GM19397 (cell line): ENCODE measurements around the gene NKX6-2.

ENCODE experiments used
- ATAC-seq: cut with Tn5 transposase; IDR thresholded peaks from one replicate; pipeline ENCODE4 v1.9.1; 2021; ENCODE audit warnings: mild to moderate bottlenecking, moderate library complexity; ENCODE audit not compliant: unreplicated experiment

Gene NKX6-2

DNA sequence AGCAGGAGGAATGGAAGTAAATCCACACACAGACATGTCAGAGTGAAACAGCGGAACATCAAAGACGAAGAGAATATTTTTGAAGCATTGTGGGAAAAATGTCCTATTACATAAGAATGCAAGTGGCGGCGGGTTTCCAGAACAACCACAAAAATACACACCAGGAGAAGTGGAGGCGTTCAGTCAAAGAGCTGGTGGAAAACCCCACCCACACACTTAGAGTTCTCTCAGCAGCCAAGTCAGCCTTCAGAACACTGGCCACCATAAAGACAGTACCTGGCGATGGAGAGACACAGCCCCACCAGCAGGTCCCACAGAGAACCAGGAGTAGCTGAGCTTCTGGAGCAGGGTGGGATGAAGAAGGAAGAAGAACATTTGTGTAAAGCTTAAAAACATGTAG, 23.7 kb downstream of the NKX6-2 start:
- no peak for ATAC-seq

GRCh38 chr10:132761395-132762060, 24.4 kb downstream of the NKX6-2 start:
- no peak for ATAC-seq

GRCh38 chr10:132758865-132759264, 27.1 kb downstream of the NKX6-2 start:
- no peak for ATAC-seq

- ATAC-seq: no peak
Observed at GRCh38 chr10:132757171-132757570, 28.8 kb downstream of the NKX6-2 start.

- no peak for ATAC-seq
Observed at GRCh38 chr10:132756591-132756990, 29.4 kb downstream of the NKX6-2 start.

DNA sequence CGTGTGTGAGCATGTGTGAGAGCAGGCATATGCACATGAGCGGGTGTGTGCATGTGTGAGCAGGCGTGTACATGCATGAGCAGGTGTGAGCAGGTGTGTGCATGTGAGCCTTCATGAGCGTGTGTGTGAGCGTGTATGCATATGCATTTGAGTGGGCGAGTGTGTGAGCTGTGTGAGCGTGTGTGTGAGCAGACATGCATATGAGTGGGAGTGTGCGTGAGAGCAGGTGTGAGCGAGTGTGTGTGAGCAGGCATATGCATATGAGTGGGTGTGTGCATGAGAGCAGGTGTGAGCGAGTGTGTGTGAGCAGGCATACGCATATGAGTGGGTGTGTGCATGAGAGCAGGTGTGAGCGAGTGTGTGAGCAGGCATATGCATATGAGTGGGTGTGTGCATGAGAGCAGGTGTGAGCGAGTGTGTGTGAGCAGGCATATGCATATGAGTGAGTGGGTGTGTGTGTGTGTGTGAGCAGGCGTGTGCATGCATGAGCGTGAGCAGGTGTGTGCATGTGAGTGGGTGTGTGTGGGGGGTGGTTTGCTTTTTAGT, 30.7 kb downstream of the NKX6-2 start:
- no peak for ATAC-seq

GRCh38 chr10:132754071-132754470, 31.9 kb downstream of the NKX6-2 start:
- no peak for ATAC-seq

DNA sequence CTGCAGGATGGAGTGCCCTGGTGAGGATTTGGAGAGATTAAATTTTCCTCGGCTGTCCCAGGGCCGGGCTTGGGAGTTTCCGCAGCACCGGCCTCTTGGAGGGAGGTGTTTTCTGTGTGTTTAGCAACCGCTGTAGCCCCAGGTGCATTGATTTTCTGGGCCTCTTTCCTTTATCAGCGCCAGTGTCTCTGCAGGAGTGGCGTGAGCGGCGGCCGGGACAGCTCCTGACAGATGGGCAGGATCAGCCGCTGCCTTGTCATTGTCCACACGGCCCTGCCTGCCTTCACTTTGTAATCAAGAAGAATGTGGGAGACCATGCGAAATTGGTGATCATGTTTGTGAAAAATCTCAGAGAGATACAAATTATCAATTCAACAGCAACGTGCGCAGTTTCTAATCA, 32.4 kb downstream of the NKX6-2 start:
- no peak for ATAC-seq

DNA sequence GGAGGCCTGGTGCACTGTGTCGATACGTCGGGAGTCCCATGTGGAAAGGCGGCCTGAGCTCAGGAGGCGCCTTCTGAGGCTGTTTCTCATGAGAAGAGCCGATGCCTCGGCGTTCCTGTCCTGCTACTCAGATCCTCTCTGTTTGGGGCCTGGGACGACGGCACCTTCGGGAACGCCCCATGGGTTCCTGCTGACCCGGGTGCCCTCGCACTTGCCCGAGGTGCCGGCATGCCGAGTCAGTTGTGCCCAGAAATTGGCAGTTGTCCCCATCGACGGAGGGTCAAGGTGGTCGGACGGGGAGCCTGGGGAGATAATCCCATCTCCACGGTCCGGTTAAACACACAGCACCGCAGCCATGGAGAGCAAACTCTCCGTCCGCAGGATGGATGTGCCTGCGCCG, 33.0 kb downstream of the NKX6-2 start:
- ATAC-seq: no peak

GRCh38 chr10:132752378-132752777, 33.6 kb downstream of the NKX6-2 start:
- ATAC-seq: no peak

- no peak for ATAC-seq
Observed at GRCh38 chr10:132750936-132751335, 35.0 kb downstream of the NKX6-2 start.

GRCh38 chr10:132749371-132749795, 36.6 kb downstream of the NKX6-2 start:
- ATAC-seq: no peak

- no peak for ATAC-seq
Observed at GRCh38 chr10:132748545-132749370, 37.2 kb downstream of the NKX6-2 start.

GRCh38 chr10:132748135-132748534, 37.8 kb downstream of the NKX6-2 start:
- ATAC-seq: no peak

DNA sequence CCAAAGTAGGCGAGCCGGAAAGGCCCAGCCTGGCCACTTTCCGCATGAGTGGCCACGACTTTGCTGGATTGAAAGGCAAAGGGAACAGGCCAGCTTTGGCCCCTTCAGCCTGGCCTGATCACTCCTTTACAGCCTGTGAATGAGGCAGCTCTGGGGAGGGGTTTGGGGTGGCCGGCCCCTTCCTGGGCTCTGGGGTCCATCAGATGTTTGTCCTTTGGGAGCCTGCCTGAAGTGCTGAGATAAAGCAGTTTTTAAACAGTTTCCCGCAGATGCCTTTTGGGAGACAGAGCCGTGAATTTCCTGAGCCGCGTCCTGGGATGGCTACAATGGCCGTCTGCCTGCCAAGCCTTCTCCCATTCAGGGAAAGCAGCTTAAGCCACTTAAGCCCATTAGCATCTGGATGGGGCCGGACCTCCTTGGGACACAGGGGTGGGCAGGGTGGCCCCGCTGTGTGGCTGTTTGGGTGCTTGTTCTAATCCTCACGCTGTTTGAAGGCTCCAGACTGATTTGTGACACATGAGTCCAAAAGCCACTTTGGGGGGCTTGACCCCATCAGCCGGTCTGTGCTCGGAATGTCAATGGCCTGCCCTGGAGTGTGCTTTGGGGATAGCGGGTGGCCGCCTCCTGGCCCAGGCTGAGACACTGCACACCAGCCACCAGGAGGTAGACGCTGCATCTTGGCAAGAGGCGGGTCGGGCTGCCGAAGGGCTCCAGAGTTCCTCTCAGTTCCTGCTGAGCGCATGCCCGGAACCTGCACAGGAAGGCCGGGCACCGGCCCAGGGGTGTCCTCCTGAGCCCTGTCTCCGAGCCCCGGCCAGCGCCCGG, 38.9 kb downstream of the NKX6-2 start:
- ATAC-seq: no peak

DNA sequence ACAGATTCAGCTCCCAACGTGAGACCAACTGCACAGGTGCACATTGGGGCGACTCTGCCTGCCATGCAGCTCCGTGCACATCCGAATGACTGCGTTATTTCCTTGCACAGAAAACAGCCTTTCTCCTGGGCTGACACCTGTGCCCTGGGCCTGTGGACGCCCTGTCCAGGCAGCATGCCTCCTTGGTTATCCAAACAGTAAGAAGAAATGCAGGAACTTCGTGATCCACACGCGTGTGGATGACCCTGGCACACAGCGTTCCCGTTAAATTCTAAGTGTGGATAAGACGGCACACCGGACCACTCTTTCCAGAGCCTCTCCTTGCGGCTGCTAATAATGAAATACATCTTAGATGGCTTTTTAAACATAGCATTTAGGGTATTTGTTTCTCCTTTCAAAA, 39.6 kb downstream of the NKX6-2 start:
- ATAC-seq: no peak

DNA sequence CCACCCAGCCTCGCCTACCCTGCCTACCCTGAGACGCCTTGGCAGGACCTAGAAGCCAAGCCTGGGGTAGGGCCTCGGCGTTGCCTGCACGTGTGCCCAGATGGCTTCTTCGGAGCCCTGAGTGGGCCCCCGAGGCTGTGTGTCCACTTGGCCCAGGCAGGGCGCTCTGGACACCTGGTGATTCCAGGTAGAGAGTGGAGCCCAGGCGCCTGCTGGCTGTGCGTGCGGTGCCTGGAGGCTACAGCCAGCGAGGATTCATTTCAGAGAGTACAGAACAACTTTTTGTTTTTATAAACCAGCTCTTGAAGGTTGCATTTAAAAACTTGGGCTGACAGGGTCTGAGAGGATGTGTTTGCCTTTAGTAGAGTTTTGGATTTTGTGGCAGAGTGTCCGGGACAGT, 40.0 kb downstream of the NKX6-2 start:
- no peak for ATAC-seq

DNA sequence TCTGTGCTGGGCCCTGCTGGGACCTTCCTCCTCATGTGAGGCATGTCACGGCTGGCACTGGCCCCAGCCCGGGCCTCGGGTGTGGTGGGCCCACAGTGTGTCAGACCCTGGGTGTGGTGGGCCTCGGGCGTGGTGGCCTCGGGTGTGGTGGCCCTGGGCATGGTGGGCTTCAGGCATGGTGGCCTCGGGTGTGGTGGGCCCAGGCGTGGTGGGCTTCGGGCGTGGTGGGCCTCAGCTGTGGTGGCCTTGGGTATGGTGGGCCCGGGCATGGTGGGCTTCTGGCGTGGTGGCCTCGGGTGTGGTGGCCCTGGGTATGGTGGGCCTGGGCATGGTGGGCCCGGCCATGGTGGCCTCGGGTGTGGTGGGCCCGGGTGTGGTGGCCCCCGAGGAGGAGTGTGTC, 40.4 kb downstream of the NKX6-2 start:
- no peak for ATAC-seq

DNA sequence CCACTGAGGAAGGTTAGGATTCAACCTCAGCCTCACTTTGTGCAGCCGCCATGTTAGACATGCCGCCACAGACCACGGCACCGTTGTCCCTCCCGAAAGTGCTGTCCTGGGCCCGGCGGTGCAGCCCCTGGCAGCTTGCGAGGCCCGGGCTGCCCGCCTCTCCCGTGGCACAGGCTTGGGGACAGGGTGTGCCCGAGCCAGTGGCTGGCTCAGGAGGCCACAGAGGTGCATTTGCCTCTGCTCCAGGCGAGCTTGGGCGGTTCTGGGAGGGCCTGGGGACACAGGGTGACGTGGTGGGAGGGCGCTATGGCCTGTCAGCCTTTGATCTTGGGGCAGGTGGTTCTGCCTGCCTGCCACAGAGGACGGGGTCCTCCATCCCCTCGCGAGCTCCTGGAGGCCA, 41.1 kb downstream of the NKX6-2 start:
- ATAC-seq: no peak

GRCh38 chr10:132743925-132744490, 41.9 kb downstream of the NKX6-2 start:
- no peak for ATAC-seq
